Endodermal cell (in vitro differentiated cells): ENCODE results near the gene EPB41. TPM values are rescaled to one million over a fixed set of nuclear protein-coding genes. Genes with fewer than 3 reads are reported as not detected.
"Not testable (repeated sequence)": the region's sequence is repeated elsewhere in the genome, so short reads cannot be mapped to it uniquely, and the experiment has no call there.

Experiments used
- DNase-seq: peaks from one replicate; pipeline ENCODE4 v3.0.0-alpha.2; 2017
- H3K27ac ChIP-seq: 2 replicates; pipeline ENCODE4 v1.5.1; 2013; ENCODE audit warnings: mild to moderate bottlenecking, low read depth, low read length, moderate library complexity
- H3K27me3 ChIP-seq: 2 replicates; pipeline ENCODE4 v1.6.1; 2013; ENCODE audit warnings: mild to moderate bottlenecking, low read length, moderate library complexity; ENCODE audit not compliant: insufficient read depth, control insufficient read depth, poor library complexity, severe bottlenecking
- H3K36me3 ChIP-seq: 2 replicates; pipeline ENCODE4 v1.7.0; 2013; ENCODE audit warnings: mild to moderate bottlenecking, low read length, moderate library complexity; ENCODE audit not compliant: control insufficient read depth, insufficient read depth
- H3K4me1 ChIP-seq: one replicate; pipeline ENCODE4 v1.7.0; 2013; ENCODE audit warnings: low read length; ENCODE audit not compliant: control insufficient read depth, insufficient read depth
- H3K4me3 ChIP-seq: 2 replicates; pipeline ENCODE4 v1.5.1; 2013; ENCODE audit warnings: mild to moderate bottlenecking, low read length, moderate library complexity
- H3K9ac ChIP-seq: 2 replicates; pipeline ENCODE4 v1.6.1; 2013; ENCODE audit warnings: mild to moderate bottlenecking, low read length, moderate library complexity; ENCODE audit not compliant: poor library complexity, severe bottlenecking; ENCODE audit errors: extremely low read depth
- H3K9me3 ChIP-seq: 2 replicates; pipeline ENCODE4 v1.6.1; 2013; ENCODE audit warnings: mild to moderate bottlenecking, low read length, moderate library complexity; ENCODE audit not compliant: control insufficient read depth
- H3K27ac Mint-ChIP-seq: 2 replicates; pipeline ENCODE4 v1.8.0; 2020; ENCODE audit warnings: mixed read lengths
- H3K27me3 Mint-ChIP-seq: 2 replicates; pipeline ENCODE4 v1.8.0; 2021; ENCODE audit warnings: mild to moderate bottlenecking, mixed read lengths; ENCODE audit not compliant: insufficient read depth
- H3K36me3 Mint-ChIP-seq: 2 replicates; pipeline ENCODE4 v1.8.0; 2020; ENCODE audit warnings: low read depth, mixed read lengths
- H3K4me1 Mint-ChIP-seq: 2 replicates; pipeline ENCODE4 v1.8.0; 2020; ENCODE audit warnings: mixed read lengths
- H3K4me3 Mint-ChIP-seq: 2 replicates; pipeline ENCODE4 v1.8.0; 2020; ENCODE audit warnings: mild to moderate bottlenecking, moderate library complexity, mixed read lengths
- H3K9me3 Mint-ChIP-seq: 2 replicates; pipeline ENCODE4 v1.8.0; 2020; ENCODE audit warnings: mild to moderate bottlenecking, mixed read lengths
- WGBS, 2 experiments: methylation state at CpG; one replicate each; pipeline versions ENCODE4 v1.1.5 to v1.1.7; 2013; ENCODE audit warnings: missing lambda C conversion rate in 2 of 2, mixed read lengths in 1 of 2; ENCODE audit not compliant: insufficient coverage in 1 of 2, insufficient read length in 1 of 2; 5-methylcytosine and 5-hydroxymethylcytosine counted together
- total RNA-seq, 2 donors: library from RNA; stranded (reverse); fragmentation: NEBNext Ultra II Directional in 1 of 2; extraction: Animal tissue kit (Norgen Biotek cat#: 25700) in 1 of 2; gene quantifications; 2 replicates in 1 of 2; 3 replicates in 1 of 2; pipeline ENCODE4 v1.2.1, GENCODE V29; 2021
- TF ChIP-seq, protein P1 (sequence below): fragments of 200-600 bp; sonication (generic); conservative IDR thresholded peaks from 2 replicates; pipeline ENCODE4 v1.5.0; 2021; ENCODE audit warnings: antibody characterized with exemption, mild to moderate bottlenecking

Gene EPB41
- total RNA-seq, 2 donors from 2014 or later: 60.3 to 91.0 TPM

DNA sequence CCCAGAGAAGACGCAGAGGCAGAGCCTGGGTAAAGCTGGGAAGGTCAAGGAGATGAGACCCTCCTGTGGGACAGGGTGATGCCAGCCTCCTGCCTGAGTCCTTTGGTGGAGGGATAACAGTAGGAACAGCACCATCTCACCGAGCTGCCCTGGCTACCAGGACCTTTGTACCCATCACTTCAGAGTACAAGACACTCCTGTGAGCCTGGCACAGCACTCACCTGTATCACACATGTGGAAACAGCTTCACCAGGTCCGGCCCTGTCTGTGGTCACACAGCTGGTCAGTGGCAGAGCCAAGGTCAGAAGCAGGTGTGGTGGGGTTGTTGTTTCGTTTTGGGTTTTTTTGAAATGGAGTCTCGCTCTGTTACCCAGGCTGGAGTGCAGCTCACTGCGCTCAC is 214.4 kb downstream of the EPB41 start:
- TF ChIP-seq, protein P1, sequence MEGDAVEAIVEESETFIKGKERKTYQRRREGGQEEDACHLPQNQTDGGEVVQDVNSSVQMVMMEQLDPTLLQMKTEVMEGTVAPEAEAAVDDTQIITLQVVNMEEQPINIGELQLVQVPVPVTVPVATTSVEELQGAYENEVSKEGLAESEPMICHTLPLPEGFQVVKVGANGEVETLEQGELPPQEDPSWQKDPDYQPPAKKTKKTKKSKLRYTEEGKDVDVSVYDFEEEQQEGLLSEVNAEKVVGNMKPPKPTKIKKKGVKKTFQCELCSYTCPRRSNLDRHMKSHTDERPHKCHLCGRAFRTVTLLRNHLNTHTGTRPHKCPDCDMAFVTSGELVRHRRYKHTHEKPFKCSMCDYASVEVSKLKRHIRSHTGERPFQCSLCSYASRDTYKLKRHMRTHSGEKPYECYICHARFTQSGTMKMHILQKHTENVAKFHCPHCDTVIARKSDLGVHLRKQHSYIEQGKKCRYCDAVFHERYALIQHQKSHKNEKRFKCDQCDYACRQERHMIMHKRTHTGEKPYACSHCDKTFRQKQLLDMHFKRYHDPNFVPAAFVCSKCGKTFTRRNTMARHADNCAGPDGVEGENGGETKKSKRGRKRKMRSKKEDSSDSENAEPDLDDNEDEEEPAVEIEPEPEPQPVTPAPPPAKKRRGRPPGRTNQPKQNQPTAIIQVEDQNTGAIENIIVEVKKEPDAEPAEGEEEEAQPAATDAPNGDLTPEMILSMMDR: no peak
- H3K27me3 ChIP-seq: no peaks in the 10 kb centered on the region
- no peak overlapping the region for H3K27ac ChIP-seq
- no peaks in the 10 kb centered on the region for H3K36me3 ChIP-seq
- no peaks in the 10 kb centered on the region for H3K4me1 ChIP-seq
- H3K4me3 ChIP-seq: no peak overlapping the region
- peaks cover 18% of the 10 kb centered on the region for H3K4me1 Mint-ChIP-seq
- no peak overlapping the region for H3K27ac Mint-ChIP-seq
- H3K9ac ChIP-seq: no peak overlapping the region
- H3K9me3 Mint-ChIP-seq: no peaks in the 10 kb centered on the region
- WGBS, 2 experiments: 92 to 93% methylated on average over 4 to 6 of the region's 6 CpGs
- H3K9me3 ChIP-seq: no peaks in the 10 kb centered on the region
- H3K36me3 Mint-ChIP-seq: no peaks in the 10 kb centered on the region
- H3K4me3 Mint-ChIP-seq: no peak overlapping the region
- DNase-seq: no peak
- H3K27me3 Mint-ChIP-seq: peaks cover 11% of the 10 kb centered on the region

DNA sequence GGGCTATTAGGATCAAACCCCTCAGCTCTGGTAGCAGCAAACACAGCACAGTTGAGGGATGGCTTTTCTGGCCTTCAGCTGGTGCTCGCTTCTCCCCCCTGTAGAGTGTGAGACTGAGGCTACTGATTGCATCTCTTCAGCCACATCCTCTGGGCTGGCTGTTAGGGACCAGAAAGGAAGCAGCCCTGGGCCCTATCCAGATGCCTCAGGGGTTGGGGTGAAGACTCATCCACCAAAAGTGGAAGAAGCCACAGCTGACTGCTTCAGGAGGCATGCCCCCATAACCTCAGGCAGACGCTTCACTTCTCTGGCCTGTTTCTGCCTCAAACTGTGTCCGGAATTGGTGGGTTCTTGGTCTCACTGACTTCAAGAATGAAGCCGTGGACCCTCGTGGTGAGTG is 215.5 kb downstream of the EPB41 start:
- no peaks in the 10 kb centered on the region for H3K36me3 Mint-ChIP-seq
- peaks cover 12% of the 10 kb centered on the region for H3K27me3 Mint-ChIP-seq
- H3K9me3 Mint-ChIP-seq: no peaks in the 10 kb centered on the region
- DNase-seq: no peak
- WGBS, 2 experiments: 75 to 79% methylated on average over 4 to 5 of the region's 5 CpGs
- H3K27ac ChIP-seq: no peak overlapping the region
- peaks cover 18% of the 10 kb centered on the region for H3K4me1 Mint-ChIP-seq
- no peaks in the 10 kb centered on the region for H3K36me3 ChIP-seq
- no peak overlapping the region for H3K4me3 ChIP-seq
- H3K27ac Mint-ChIP-seq: no peak overlapping the region
- no peaks in the 10 kb centered on the region for H3K9me3 ChIP-seq
- no peaks in the 10 kb centered on the region for H3K27me3 ChIP-seq
- TF ChIP-seq, protein P1: no peak
- H3K9ac ChIP-seq: no peak overlapping the region
- H3K4me1 ChIP-seq: no peaks in the 10 kb centered on the region
- no peak overlapping the region for H3K4me3 Mint-ChIP-seq

DNA sequence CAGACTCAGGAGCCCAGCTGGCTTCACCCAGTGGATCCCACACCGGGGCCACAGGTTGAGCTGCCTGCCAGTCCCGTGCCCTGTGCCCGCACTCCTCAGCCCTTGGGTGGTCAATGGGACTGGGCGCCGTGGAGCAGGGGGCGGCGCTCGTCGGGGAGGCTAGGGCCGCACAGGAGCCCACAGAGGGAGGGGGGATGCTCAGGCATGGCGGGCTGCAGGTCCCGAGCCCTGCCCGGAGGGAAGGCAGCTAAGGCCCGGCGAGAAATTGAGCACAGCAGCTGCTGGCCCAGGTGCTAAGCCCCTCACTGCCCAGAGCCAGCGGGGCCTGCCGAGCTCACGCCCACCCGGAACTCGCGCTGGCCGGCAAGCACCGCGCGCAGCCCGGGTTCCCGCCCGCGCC is 216.7 kb downstream of the EPB41 start:
- 93 to 94% methylated on average over 11 to 24 of the region's 29 CpGs for WGBS, 2 experiments
- H3K27me3 Mint-ChIP-seq: peaks cover 12% of the 10 kb centered on the region
- not testable (repeated sequence) for H3K27ac Mint-ChIP-seq, DNase-seq, H3K4me3 ChIP-seq, H3K9ac ChIP-seq, H3K27me3 ChIP-seq, H3K27ac ChIP-seq, H3K4me3 Mint-ChIP-seq, H3K4me1 Mint-ChIP-seq, H3K9me3 ChIP-seq, H3K36me3 Mint-ChIP-seq, H3K4me1 ChIP-seq, H3K9me3 Mint-ChIP-seq, H3K36me3 ChIP-seq
